Endothelial cell of umbilical vein (primary cell): ENCODE measurements around the gene COL9A3. TPM values are rescaled to one million over a fixed set of nuclear protein-coding genes. Genes with fewer than 3 reads are reported as not detected.

Experiments used
- BruUV-seq: library from RNA; stranded (reverse); fragments of 400-500 nt; replicated peaks from 2 replicates; lab custom pipeline; 2021; lab: Mats Ljungman, UMichigan
- CTCF ChIA-PET: fragments of 300-600, 350-600 bp; sonication (Branson Sonifier 250); formaldehyde crosslinking; loops from one replicate; lab custom pipeline; 2021; ENCODE audit warnings: antibody characterized with exemption, inconsistent platforms; lab: Charles Lee
- POLR2A ChIA-PET: fragments of 300-600, 350-600 bp; sonication (Branson Sonifier 250); formaldehyde crosslinking; loops from one replicate; lab custom pipeline; 2021; ENCODE audit warnings: antibody characterized with exemption, inconsistent platforms; lab: Charles Lee
- DNase-seq: peaks from one replicate; pipeline ENCODE4 v3.0.0-alpha.2; 2011; ENCODE audit warnings: low read depth, low spot score
- FAIRE-seq: peaks from 2 replicates; lab custom pipeline; 2011; peaks lifted over from hg19 to GRCh38; lab: Jason Lieb, UNC
- H2AFZ ChIP-seq: 2 replicates; pipeline ENCODE4 v1.6.0; 2012; ENCODE audit warnings: low read depth, low read length, control low read depth, inconsistent platforms
- H3K27ac ChIP-seq: 2 replicates; pipeline ENCODE4 v1.5.1; 2011; ENCODE audit warnings: low read depth, mild to moderate bottlenecking, control low read depth, low read length, moderate library complexity; ENCODE audit not compliant: insufficient read depth
- H3K27me3 ChIP-seq, 2 experiments: 2 replicates each; pipeline versions ENCODE4 v1.6.0 to v1.6.1; 2011; ENCODE audit warnings: low read length in 2 of 2, mixed read lengths in 1 of 2; ENCODE audit not compliant: control insufficient read depth in 2 of 2, insufficient read depth in 2 of 2
- H3K36me3 ChIP-seq, 2 experiments: 2 replicates in 1 of 2; 3 replicates in 1 of 2; pipeline ENCODE4 v1.5.1; 2011; ENCODE audit warnings: low read length in 2 of 2, mild to moderate bottlenecking in 1 of 2, moderate library complexity in 1 of 2; ENCODE audit not compliant: control insufficient read depth in 2 of 2, insufficient read depth in 2 of 2; ENCODE audit errors: extremely low read depth in 1 of 2
- H3K4me1 ChIP-seq: 3 replicates; pipeline ENCODE4 v1.5.1; 2011; ENCODE audit warnings: mild to moderate bottlenecking, low read length; ENCODE audit not compliant: control insufficient read depth, insufficient read depth; ENCODE audit errors: extremely low read depth
- H3K4me2 ChIP-seq: 2 replicates; pipeline ENCODE4 v1.6.1; 2011; ENCODE audit warnings: low read length, control low read depth, mixed read lengths; ENCODE audit not compliant: insufficient read depth
- H3K4me3 ChIP-seq, 3 experiments: fragments of 200-600 bp in 1 of 3; sonication (generic), shearing (Covaris generic) in 1 of 3; replicated peaks in 1 of 3; 2 replicates each; pipeline ENCODE4 v1.5.1; 2011 to 2016; ENCODE audit warnings: control low read depth in 3 of 3, low read length in 3 of 3, mild to moderate bottlenecking in 2 of 3, inconsistent platforms in 1 of 3, low read depth in 1 of 3, moderate library complexity in 1 of 3; ENCODE audit not compliant: insufficient read depth in 1 of 3
- H3K79me2 ChIP-seq: 2 replicates; pipeline ENCODE4 v1.6.0; 2012; ENCODE audit warnings: low read length, inconsistent platforms; ENCODE audit not compliant: control insufficient read depth, insufficient read depth
- H3K9ac ChIP-seq: replicated peaks from 2 replicates; pipeline ENCODE3; 2011; ENCODE audit warnings: low read length, control low read depth; ENCODE audit not compliant: insufficient read depth; ENCODE audit errors: extremely low read depth
- H3K9me1 ChIP-seq: replicated peaks from 3 replicates; pipeline ENCODE4 v1.6.0; 2011; ENCODE audit warnings: mild to moderate bottlenecking, low read length; ENCODE audit not compliant: control insufficient read depth, insufficient read depth; ENCODE audit errors: extremely low read depth
- H3K9me3 ChIP-seq: replicated peaks from 2 replicates; pipeline ENCODE4 v1.5.1; 2012; ENCODE audit warnings: low read length, inconsistent platforms; ENCODE audit not compliant: control insufficient read depth, insufficient read depth
- H4K20me1 ChIP-seq: replicated peaks from 2 replicates; pipeline ENCODE3; 2011; ENCODE audit warnings: mild to moderate bottlenecking, low read length; ENCODE audit not compliant: control insufficient read depth, insufficient read depth; ENCODE audit errors: extremely low read depth
- CTCF ChIP-seq, 2 donors: IDR thresholded peaks; 1 replicate in 1 of 2; 2 replicates in 1 of 2; pipeline ENCODE4 v1.5.1; 2011; ENCODE audit warnings: low read length in 2 of 2, mild to moderate bottlenecking in 2 of 2, moderate library complexity in 2 of 2, control low read depth in 1 of 2, inconsistent platforms in 1 of 2, low read depth in 1 of 2; ENCODE audit not compliant: insufficient read depth in 1 of 2; ENCODE audit errors: extremely low read depth in 1 of 2
- EZH2 ChIP-seq: IDR thresholded peaks from 2 replicates; pipeline ENCODE4 v1.6.1; 2012; ENCODE audit warnings: borderline replicate concordance, low read depth, mild to moderate bottlenecking, moderate library complexity, low read length, inconsistent platforms; ENCODE audit not compliant: severe bottlenecking
- FOS ChIP-seq: IDR thresholded peaks from 2 replicates; pipeline ENCODE4 v1.6.1; 2011; ENCODE audit warnings: mild to moderate bottlenecking, low read length, moderate library complexity, borderline replicate concordance; ENCODE audit not compliant: insufficient read depth
- GATA2 ChIP-seq: IDR thresholded peaks from 2 replicates; pipeline ENCODE4 v1.7.0; 2011; ENCODE audit warnings: low read depth, mild to moderate bottlenecking, moderate library complexity, mixed read lengths, low read length; ENCODE audit not compliant: insufficient read length, insufficient read depth
- JUN ChIP-seq: IDR thresholded peaks from 2 replicates; pipeline ENCODE4 v1.6.1; 2011; ENCODE audit warnings: borderline replicate concordance, low read depth; ENCODE audit not compliant: insufficient read length, insufficient read depth
- MAX ChIP-seq: IDR thresholded peaks from 2 replicates; pipeline ENCODE4 v1.6.1; 2011; ENCODE audit not compliant: insufficient read depth, insufficient read length
- MYC ChIP-seq: IDR thresholded peaks from one replicate; pipeline ENCODE4 v1.6.1; 2011; ENCODE audit warnings: mild to moderate bottlenecking, low read depth, low read length
- POLR2A ChIP-seq: IDR thresholded peaks from 2 replicates; pipeline ENCODE4 v1.6.1; 2012; ENCODE audit warnings: low read depth, mild to moderate bottlenecking, control low read depth, low read length
- POLR2AphosphoS5 ChIP-seq: IDR thresholded peaks from 2 replicates; pipeline ENCODE4 v1.6.1; 2012; ENCODE audit warnings: low read depth, mild to moderate bottlenecking, control low read depth, low read length, moderate library complexity; ENCODE audit not compliant: insufficient read depth
- dilution Hi-C: fragments of 300-500 bp; cut with MboI; formaldehyde crosslinking; loops from one replicate; pipeline ENCODE4 v1.15.0; 2019; ENCODE audit warnings: low sequenced_read_pairs; ENCODE audit not compliant: extremely low pct_ligation_motif_present
- intact Hi-C: fragments of 100-400 bp; cut with micrococcal nuclease; formaldehyde crosslinking; loops from one replicate; pipeline ENCODE4 v1.10.0; 2022
- polyA plus RNA-seq, 4 experiments: library from polyadenylated mRNA; depleted of rRNA in 3 of 4; stranded (reverse) in 3 of 4; unstranded in 1 of 4; fragments of >200 nt; gene quantifications; 2 replicates each; pipeline versions ENCODE4 v1.2.1 to v1.2.3, GENCODE V29; 2011 to 2012; ENCODE audit warnings: missing spikeins in 1 of 4
- total RNA-seq: library from RNA; stranded (reverse); gene quantifications from 2 replicates; pipeline ENCODE4 v1.2.3, GENCODE V29; 2021

The COL9A3 gene
- total and polyA plus RNA-seq, 2 donors (not counting 3 experiments of a cell fraction or from before 2014, with no cell fraction given), result 0.46 to 0.60 TPM

- H2AFZ ChIP-seq, result no peak overlapping the region
- BruUV-seq, result no TSS peak
- H3K79me2 ChIP-seq, result no peaks in the 10 kb centered on the region
- H3K4me1 ChIP-seq, result peaks cover 3% of the 10 kb centered on the region
- FAIRE-seq, result no peak
- H3K4me2 ChIP-seq, result no peak overlapping the region
- ChIA-PET CTCF (no interaction called here), POLR2A (no interaction called here)
- H3K27ac ChIP-seq, result no peak overlapping the region
- H3K9ac ChIP-seq, result no peak overlapping the region
- no peaks in the 10 kb centered on the region for H4K20me1 ChIP-seq
- no peak overlapping the region for H3K4me3 ChIP-seq
- TF ChIP-seq CTCF (IDR thresholded peaks at IDR 0.05; ENCODE audit: extremely low read depth in 1 of 2, insufficient read depth in 1 of 2, low read depth in 1 of 2, low read length in 2 of 2) (no peak), FOS (no peak), JUN (no peak), POLR2AphosphoS5 (no peak), MYC (no peak), GATA2 (no peak), EZH2 (no peak), MAX (no peak), POLR2A (no peak)
- intact Hi-C loops, result no loop called here
- no peak for DNase-seq
- H3K9me3 ChIP-seq, result no peaks in the 10 kb centered on the region
- peaks cover 0 to 20% of the 10 kb centered on the region in 2 experiments for H3K36me3 ChIP-seq
- dilution Hi-C loops, result no loop called here
- H3K27me3 ChIP-seq, result peaks cover 0 to 3% of the 10 kb centered on the region in 2 experiments
- H3K9me1 ChIP-seq, result no peaks in the 10 kb centered on the region
Observed at GRCh38 chr20:62882426-62882825, 65.6 kb downstream of the COL9A3 start.
